Neural progenitor cell (in vitro differentiated cells): ENCODE data around the gene METTL4. TPM values are rescaled to one million over a fixed set of nuclear protein-coding genes. Genes with fewer than 3 reads are reported as not detected.
"Not testable (repeated sequence)": the region's sequence is repeated elsewhere in the genome, so short reads cannot be mapped to it uniquely, and the experiment has no call there.

Experiments
- DNase-seq: peaks from one replicate; pipeline ENCODE4 v3.0.0-alpha.2; 2016; ENCODE audit warnings: low spot score
- H2AFZ ChIP-seq: fragments of 200-600 bp; sonication (generic); replicated peaks from 2 replicates; pipeline ENCODE4 v1.6.1; 2016; ENCODE audit warnings: antibody characterized with exemption
- H3F3A ChIP-seq: fragments of 200-600 bp; sonication (generic); 2 replicates; pipeline ENCODE4 v1.6.1; 2016; ENCODE audit warnings: antibody characterized with exemption, low read depth
- H3K27ac ChIP-seq: fragments of 200-600 bp; sonication (generic); 2 replicates; pipeline ENCODE4 v1.5.1; 2016; ENCODE audit warnings: mild to moderate bottlenecking
- H3K27me3 ChIP-seq: fragments of 200-600 bp; sonication (generic); 2 replicates; pipeline ENCODE4 v1.6.1; 2016; ENCODE audit warnings: mild to moderate bottlenecking, moderate library complexity
- H3K36me3 ChIP-seq: fragments of 200-600 bp; sonication (generic); 2 replicates; pipeline ENCODE4 v1.5.1; 2016
- H3K4me1 ChIP-seq: fragments of 200-600 bp; sonication (generic); 2 replicates; pipeline ENCODE4 v1.6.1; 2016; ENCODE audit warnings: mixed run types
- H3K4me2 ChIP-seq: fragments of 200-600 bp; sonication (generic); 2 replicates; pipeline ENCODE4 v1.6.1; 2016
- H3K4me3 ChIP-seq: fragments of 200-600 bp; sonication (generic); 2 replicates; pipeline ENCODE4 v1.5.1; 2016
- H3K79me2 ChIP-seq: fragments of 200-600 bp; sonication (generic); 2 replicates; pipeline ENCODE4 v1.6.1; 2016; ENCODE audit warnings: low read depth
- H3K9ac ChIP-seq: fragments of 200-600 bp; sonication (generic); 2 replicates; pipeline ENCODE4 v1.6.1; 2016
- H3K9me3 ChIP-seq: fragments of 200-600 bp; sonication (generic); 2 replicates; pipeline ENCODE4 v1.5.1; 2016; ENCODE audit warnings: low read depth
- H4K20me1 ChIP-seq: fragments of 200-600 bp; sonication (generic); 2 replicates; pipeline ENCODE4 v1.6.1; 2016; ENCODE audit warnings: low read depth
- H3K27ac Mint-ChIP-seq: 3 replicates; pipeline ENCODE4 v1.8.0; 2021; ENCODE audit warnings: mixed read lengths
- H3K27me3 Mint-ChIP-seq: 2 replicates; pipeline ENCODE4 v1.8.0; 2022; ENCODE audit warnings: low read depth, mild to moderate bottlenecking, inconsistent platforms, moderate library complexity, mixed read lengths; ENCODE audit not compliant: insufficient read depth
- H3K36me3 Mint-ChIP-seq: 3 replicates; pipeline ENCODE4 v1.8.0; 2021; ENCODE audit warnings: mixed read lengths
- H3K4me1 Mint-ChIP-seq: 3 replicates; pipeline ENCODE4 v1.8.0; 2021; ENCODE audit warnings: mixed read lengths
- H3K4me3 Mint-ChIP-seq: 3 replicates; pipeline ENCODE4 v1.8.0; 2021; ENCODE audit warnings: mild to moderate bottlenecking, moderate library complexity, mixed read lengths
- H3K9me3 Mint-ChIP-seq: 3 replicates; pipeline ENCODE4 v1.8.0; 2020; ENCODE audit warnings: mixed read lengths
- EZH2 ChIP-seq: fragments of 200-600 bp; sonication (generic); IDR thresholded peaks from 2 replicates; pipeline ENCODE4 v1.6.1; 2017; ENCODE audit warnings: antibody characterized with exemption, mild to moderate bottlenecking, moderate library complexity
- EZH2phosphoT487 ChIP-seq: fragments of 200-600 bp; sonication (generic); IDR thresholded peaks from 2 replicates; pipeline ENCODE4 v1.6.1; 2017; ENCODE audit warnings: antibody characterized with exemption
- total RNA-seq: library from RNA; depleted of rRNA; stranded (reverse); fragments of >200 nt; gene quantifications from 2 replicates; pipeline ENCODE4 v1.2.3, GENCODE V29; 2015; ENCODE audit warnings: low replicate concordance
- TF ChIP-seq, protein P1 (sequence below): fragments of 200-600 bp; sonication (generic); IDR thresholded peaks from 2 replicates; pipeline ENCODE4 v1.5.1; 2017; ENCODE audit warnings: antibody characterized with exemption, mild to moderate bottlenecking

The METTL4 gene
- total RNA-seq, 1 donor from 2014 or later = 30.8 TPM

DNA sequence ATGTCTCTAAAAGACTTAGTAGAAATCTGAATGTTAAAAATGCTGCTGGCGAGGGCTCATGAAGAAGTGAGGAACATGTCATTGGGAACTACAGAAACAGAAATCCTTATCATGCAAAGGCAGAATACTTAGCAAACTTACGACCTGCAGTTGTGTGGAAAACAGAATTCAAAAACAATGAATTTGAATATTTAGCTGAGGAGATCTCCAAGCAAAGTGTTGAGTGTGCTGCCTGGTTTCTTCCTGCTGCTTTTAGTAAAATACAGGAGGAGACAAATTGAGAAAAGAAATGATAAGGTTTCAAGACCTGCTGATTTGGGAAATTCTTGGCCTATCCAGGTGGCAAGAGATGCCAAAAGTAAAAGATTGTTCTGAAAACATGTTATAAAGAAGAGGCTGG is 38.5 kb downstream of the METTL4 start:
- no peaks in the 10 kb centered on the region for H3F3A ChIP-seq
- Mint-ChIP-seq H3K27me3 (no peaks in the 10 kb centered on the region), H3K27ac (no peak overlapping the region), H3K4me1 (no peaks in the 10 kb centered on the region), H3K36me3 (peaks cover 13% of the 10 kb centered on the region), H3K9me3 (peaks cover 9% of the 10 kb centered on the region), H3K4me3 (no peak overlapping the region)
- no peaks in the 10 kb centered on the region for H3K27me3 ChIP-seq
- H4K20me1 ChIP-seq = no peaks in the 10 kb centered on the region
- TF ChIP-seq EZH2 = no peak
- no peak for TF ChIP-seq EZH2phosphoT487
- TF ChIP-seq, protein P1, sequence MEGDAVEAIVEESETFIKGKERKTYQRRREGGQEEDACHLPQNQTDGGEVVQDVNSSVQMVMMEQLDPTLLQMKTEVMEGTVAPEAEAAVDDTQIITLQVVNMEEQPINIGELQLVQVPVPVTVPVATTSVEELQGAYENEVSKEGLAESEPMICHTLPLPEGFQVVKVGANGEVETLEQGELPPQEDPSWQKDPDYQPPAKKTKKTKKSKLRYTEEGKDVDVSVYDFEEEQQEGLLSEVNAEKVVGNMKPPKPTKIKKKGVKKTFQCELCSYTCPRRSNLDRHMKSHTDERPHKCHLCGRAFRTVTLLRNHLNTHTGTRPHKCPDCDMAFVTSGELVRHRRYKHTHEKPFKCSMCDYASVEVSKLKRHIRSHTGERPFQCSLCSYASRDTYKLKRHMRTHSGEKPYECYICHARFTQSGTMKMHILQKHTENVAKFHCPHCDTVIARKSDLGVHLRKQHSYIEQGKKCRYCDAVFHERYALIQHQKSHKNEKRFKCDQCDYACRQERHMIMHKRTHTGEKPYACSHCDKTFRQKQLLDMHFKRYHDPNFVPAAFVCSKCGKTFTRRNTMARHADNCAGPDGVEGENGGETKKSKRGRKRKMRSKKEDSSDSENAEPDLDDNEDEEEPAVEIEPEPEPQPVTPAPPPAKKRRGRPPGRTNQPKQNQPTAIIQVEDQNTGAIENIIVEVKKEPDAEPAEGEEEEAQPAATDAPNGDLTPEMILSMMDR = no peak
- no peak for DNase-seq
- no peaks in the 10 kb centered on the region for H3K79me2 ChIP-seq
- H3K27ac ChIP-seq = no peak overlapping the region
- no peaks in the 10 kb centered on the region for H3K9me3 ChIP-seq
- H3K36me3 ChIP-seq = no peaks in the 10 kb centered on the region
- no peak overlapping the region for H3K4me3 ChIP-seq
- H3K4me1 ChIP-seq = peaks cover 6% of the 10 kb centered on the region
- H2AFZ ChIP-seq = no peak overlapping the region
- H3K4me2 ChIP-seq = no peak overlapping the region
- no peak overlapping the region for H3K9ac ChIP-seq

DNA sequence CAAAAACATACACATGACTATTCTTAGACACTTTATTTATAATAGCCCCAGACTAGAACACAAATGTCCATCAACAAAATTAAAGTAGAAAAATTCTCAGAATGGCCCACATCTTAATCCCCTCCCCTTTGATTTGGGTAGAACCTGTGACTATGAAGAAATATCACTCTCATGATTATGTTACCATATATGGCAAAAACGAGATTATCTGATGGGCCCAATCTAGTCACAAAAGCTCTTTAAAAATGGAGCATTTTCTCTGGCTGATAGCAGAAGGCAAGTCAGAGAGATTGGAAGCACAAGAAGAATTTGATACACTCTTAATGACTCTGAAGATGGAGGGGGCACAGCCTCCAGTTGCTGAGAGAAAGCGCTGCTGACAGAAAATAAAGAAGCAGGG is 39.6 kb downstream of the METTL4 start:
- no peaks in the 10 kb centered on the region for H3K4me1 Mint-ChIP-seq
- H3K36me3 ChIP-seq = no peaks in the 10 kb centered on the region
- DNase-seq = no peak
- H3K4me3 Mint-ChIP-seq = no peak overlapping the region
- H3K9me3 ChIP-seq = no peaks in the 10 kb centered on the region
- peaks cover 13% of the 10 kb centered on the region for H3K36me3 Mint-ChIP-seq
- H3K79me2 ChIP-seq = no peaks in the 10 kb centered on the region
- no peak overlapping the region for H3K9ac ChIP-seq
- no peak overlapping the region for H3K4me2 ChIP-seq
- no peak overlapping the region for H3K4me3 ChIP-seq
- no peak for TF ChIP-seq EZH2
- TF ChIP-seq, protein P1 = no peak
- no peaks in the 10 kb centered on the region for H3K27me3 Mint-ChIP-seq
- no peak overlapping the region for H3K27ac Mint-ChIP-seq
- H4K20me1 ChIP-seq = no peaks in the 10 kb centered on the region
- H3K27ac ChIP-seq = no peak overlapping the region
- H3K4me1 ChIP-seq = peaks cover 6% of the 10 kb centered on the region
- H3K27me3 ChIP-seq = no peaks in the 10 kb centered on the region
- no peak overlapping the region for H2AFZ ChIP-seq
- no peaks in the 10 kb centered on the region for H3F3A ChIP-seq
- H3K9me3 Mint-ChIP-seq = peaks cover 9% of the 10 kb centered on the region

DNA sequence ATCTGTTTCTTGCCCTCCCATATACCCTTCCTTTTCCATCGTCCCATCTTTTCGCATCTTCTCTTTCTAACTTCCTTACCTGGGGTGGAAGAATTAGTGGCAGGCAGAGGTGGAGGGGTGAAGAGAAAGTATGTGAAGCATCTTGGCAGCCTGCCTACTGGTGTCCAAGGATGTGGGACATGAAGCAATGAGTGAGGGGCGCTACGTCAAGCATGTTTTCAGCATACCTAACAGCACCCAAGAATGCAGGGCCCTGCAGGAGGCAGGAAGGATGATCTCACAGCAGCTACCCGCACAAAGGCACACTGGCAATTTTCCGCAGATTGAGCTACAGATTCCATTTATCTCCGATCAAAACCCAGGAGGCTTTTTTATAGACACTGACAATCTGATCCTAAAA is 42.2 kb downstream of the METTL4 start:
- Histone ChIP-seq H3K27ac (no peak overlapping the region), H3K36me3 (no peaks in the 10 kb centered on the region), H4K20me1 (no peaks in the 10 kb centered on the region), H3K9me3 (no peaks in the 10 kb centered on the region), H3K79me2 (no peaks in the 10 kb centered on the region), H3K9ac (no peak overlapping the region), H3K4me1 (no peaks in the 10 kb centered on the region), H3F3A (no peaks in the 10 kb centered on the region), H3K4me3 (no peak overlapping the region), H3K4me2 (no peak overlapping the region), H3K27me3 (no peaks in the 10 kb centered on the region), H2AFZ (no peak overlapping the region)
- Mint-ChIP-seq H3K9me3 (peaks cover 9% of the 10 kb centered on the region), H3K4me1 (no peaks in the 10 kb centered on the region), H3K4me3 (no peak overlapping the region), H3K27ac (no peak overlapping the region), H3K36me3 (peaks cover 5% of the 10 kb centered on the region), H3K27me3 (peaks cover 2% of the 10 kb centered on the region)
- no peak for DNase-seq
- no peak for TF ChIP-seq EZH2
- TF ChIP-seq EZH2phosphoT487 = no peak
- TF ChIP-seq, protein P1 = no peak

DNA sequence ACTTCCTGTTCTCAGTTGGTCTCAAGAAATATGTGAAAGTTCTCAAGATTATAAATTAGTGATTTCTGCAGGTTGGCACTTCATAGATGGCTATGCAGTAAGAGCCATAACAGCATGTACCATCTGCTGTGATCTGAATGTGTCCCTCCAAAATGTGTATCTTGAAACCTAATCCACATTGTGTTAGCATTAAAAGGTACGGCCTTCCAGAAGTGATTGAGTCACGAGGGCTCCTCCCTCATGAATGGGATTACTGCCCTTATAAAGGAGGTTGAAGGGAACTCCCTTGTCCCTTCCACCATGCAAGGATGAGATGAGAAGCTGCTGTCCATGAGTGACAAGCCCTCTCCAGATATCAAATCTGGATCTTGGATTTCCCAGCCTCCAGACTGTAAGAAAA is 45.0 kb downstream of the METTL4 start:
- H3K4me3 Mint-ChIP-seq = no peak overlapping the region
- peaks cover 2% of the 10 kb centered on the region for H3K27me3 Mint-ChIP-seq
- no peaks in the 10 kb centered on the region for H3K79me2 ChIP-seq
- no peak for DNase-seq
- H3K36me3 Mint-ChIP-seq = no peaks in the 10 kb centered on the region
- no peaks in the 10 kb centered on the region for H3K4me1 Mint-ChIP-seq
- no peak overlapping the region for H2AFZ ChIP-seq
- H3K27me3 ChIP-seq = no peaks in the 10 kb centered on the region
- H3K9ac ChIP-seq = no peak overlapping the region
- no peaks in the 10 kb centered on the region for H4K20me1 ChIP-seq
- no peaks in the 10 kb centered on the region for H3K9me3 ChIP-seq
- H3F3A ChIP-seq = no peaks in the 10 kb centered on the region
- no peak overlapping the region for H3K27ac ChIP-seq
- H3K4me3 ChIP-seq = no peak overlapping the region
- H3K27ac Mint-ChIP-seq = no peak overlapping the region
- peaks cover 2% of the 10 kb centered on the region for H3K9me3 Mint-ChIP-seq
- H3K4me2 ChIP-seq = no peak overlapping the region
- H3K36me3 ChIP-seq = no peaks in the 10 kb centered on the region
- TF ChIP-seq EZH2phosphoT487 (no peak), EZH2 (no peak)
- TF ChIP-seq, protein P1 = no peak
- no peaks in the 10 kb centered on the region for H3K4me1 ChIP-seq

DNA sequence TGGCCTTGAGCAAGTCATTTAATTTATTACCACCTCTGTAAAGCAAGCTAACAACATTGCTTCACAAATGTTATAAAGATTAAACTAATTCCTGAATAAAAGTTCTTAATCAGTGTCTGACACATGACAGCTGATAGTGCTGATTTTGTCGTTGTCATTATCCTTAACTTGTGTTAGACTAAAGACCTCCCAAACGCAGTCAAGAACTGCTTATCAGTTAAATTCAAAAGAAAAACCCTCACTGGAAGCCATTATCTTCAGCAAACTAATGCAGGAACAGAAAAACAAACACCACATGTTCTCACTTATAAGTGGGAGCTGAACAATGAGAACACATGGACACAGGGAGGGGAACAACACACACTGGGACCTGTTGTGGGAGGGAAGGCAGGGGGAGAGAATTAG is 46.5 kb downstream of the METTL4 start:
- not testable (repeated sequence) for H3K4me3 Mint-ChIP-seq, H3K27ac Mint-ChIP-seq

More for the DNA sequence above, 46.5 kb downstream of the METTL4 start:
- not testable (repeated sequence) for H4K20me1 ChIP-seq, H3K79me2 ChIP-seq, H3K27ac ChIP-seq, H3K36me3 Mint-ChIP-seq, H3K9me3 Mint-ChIP-seq, H3K4me1 ChIP-seq, H2AFZ ChIP-seq, H3K27me3 ChIP-seq, H3K27me3 Mint-ChIP-seq, DNase-seq, H3K9ac ChIP-seq, H3K9me3 ChIP-seq, H3K4me3 ChIP-seq, H3K36me3 ChIP-seq, H3F3A ChIP-seq, H3K4me1 Mint-ChIP-seq, H3K4me2 ChIP-seq
